ENCODE results near the gene DZIP1. TPM values are rescaled to one million over a fixed set of nuclear protein-coding genes. Genes with fewer than 3 reads are reported as not detected.

Gene DZIP1
- total and polyA plus RNA-seq, 2 of the 8 experiments (the other 6 are each of a cell fraction or from before 2014, with no cell fraction given) = 7.6 to 24.6 TPM

DNA sequence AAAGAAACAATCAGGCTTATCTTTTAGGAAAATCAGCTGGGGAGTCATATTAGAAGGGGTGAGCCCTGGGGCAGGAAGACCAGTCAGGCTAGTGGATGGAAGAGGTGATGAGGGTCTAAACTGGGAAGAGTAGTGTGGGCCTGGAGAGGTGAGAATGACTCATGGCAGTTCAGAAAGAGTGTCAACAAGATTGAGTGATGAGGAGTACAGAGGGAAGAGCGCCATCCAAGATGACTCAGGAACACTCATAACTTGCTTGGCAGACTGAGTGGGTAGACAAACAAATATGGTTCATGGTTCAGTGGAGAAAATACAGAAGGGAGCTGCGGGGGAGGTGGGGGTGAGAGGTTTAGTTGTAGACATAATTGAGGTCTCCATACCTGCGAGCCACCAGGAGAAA is 109.3 kb downstream of the DZIP1 start (continued):
- TF ChIP-seq, protein P1, sequence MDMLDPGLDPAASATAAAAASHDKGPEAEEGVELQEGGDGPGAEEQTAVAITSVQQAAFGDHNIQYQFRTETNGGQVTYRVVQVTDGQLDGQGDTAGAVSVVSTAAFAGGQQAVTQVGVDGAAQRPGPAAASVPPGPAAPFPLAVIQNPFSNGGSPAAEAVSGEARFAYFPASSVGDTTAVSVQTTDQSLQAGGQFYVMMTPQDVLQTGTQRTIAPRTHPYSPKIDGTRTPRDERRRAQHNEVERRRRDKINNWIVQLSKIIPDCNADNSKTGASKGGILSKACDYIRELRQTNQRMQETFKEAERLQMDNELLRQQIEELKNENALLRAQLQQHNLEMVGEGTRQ (IDR thresholded peaks at IDR 0.05; ENCODE audit: low read length) = no peak
- TF ChIP-seq HDAC6 (IDR thresholded peaks at IDR 0.05; ENCODE audit: low read depth, low read length) = no peak

Data from H1 (cell line).